ENCODE data around the gene PNLIP. TPM values are rescaled to one million over a fixed set of nuclear protein-coding genes. Genes with fewer than 3 reads are reported as not detected.

PNLIP gene
- total and polyA plus RNA-seq, 2 donors from 2014 or later = not detected

DNA sequence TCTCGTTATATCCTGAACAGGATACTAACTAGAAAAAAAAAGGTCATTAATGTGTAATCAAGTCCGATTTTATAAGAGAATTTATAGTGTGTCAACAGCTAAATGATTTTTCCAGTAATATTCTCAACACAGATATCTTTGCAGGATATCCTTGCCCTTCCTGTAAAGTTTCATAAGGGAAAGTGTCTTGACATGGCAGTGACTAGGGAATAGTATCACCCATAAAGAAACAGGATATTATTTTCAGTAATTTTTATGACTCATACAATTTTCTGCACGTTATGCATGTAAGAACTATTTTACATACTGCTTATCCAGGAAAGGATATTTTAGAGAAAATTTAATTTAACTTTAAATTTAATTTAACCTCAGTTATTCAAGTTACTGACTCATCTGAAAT, 19.5 kb upstream of the PNLIP start:
- TF ChIP-seq, protein P1, sequence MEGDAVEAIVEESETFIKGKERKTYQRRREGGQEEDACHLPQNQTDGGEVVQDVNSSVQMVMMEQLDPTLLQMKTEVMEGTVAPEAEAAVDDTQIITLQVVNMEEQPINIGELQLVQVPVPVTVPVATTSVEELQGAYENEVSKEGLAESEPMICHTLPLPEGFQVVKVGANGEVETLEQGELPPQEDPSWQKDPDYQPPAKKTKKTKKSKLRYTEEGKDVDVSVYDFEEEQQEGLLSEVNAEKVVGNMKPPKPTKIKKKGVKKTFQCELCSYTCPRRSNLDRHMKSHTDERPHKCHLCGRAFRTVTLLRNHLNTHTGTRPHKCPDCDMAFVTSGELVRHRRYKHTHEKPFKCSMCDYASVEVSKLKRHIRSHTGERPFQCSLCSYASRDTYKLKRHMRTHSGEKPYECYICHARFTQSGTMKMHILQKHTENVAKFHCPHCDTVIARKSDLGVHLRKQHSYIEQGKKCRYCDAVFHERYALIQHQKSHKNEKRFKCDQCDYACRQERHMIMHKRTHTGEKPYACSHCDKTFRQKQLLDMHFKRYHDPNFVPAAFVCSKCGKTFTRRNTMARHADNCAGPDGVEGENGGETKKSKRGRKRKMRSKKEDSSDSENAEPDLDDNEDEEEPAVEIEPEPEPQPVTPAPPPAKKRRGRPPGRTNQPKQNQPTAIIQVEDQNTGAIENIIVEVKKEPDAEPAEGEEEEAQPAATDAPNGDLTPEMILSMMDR (IDR thresholded peaks at IDR 0.05; ENCODE audit: borderline replicate concordance, extremely low read depth, insufficient read depth) = no peak
- H3K27me3 ChIP-seq (ENCODE audit: control insufficient read depth, insufficient read depth, low read length) = no peaks in the 10 kb centered on the region
- intact Hi-C loops (cut with DNase I) = no loop called here
- FAIRE-seq (no peak), DNase-seq (no peak)
- H3K4me3 ChIP-seq (ENCODE audit: low read length in 3 of 3) = no peak overlapping the region
- H3K9ac ChIP-seq (ENCODE audit: low read length in 3 of 3) = no peak overlapping the region
- no peaks in the 10 kb centered on the region for H3K9me3 ChIP-seq (ENCODE audit: control insufficient read depth in 2 of 3, insufficient read depth in 1 of 3, low read length in 3 of 3)
- no peaks in the 10 kb centered on the region for H3K4me1 ChIP-seq (ENCODE audit: control insufficient read depth in 2 of 3, insufficient read depth in 2 of 3, low read depth in 1 of 3, low read length in 3 of 3)
- no peak overlapping the region for H3K27ac ChIP-seq (ENCODE audit: low read depth in 2 of 2, low read length in 2 of 2)
- no peaks in the 10 kb centered on the region for H3K36me3 ChIP-seq (ENCODE audit: control insufficient read depth in 2 of 3, insufficient read depth in 3 of 3, low read length in 3 of 3)

DNA sequence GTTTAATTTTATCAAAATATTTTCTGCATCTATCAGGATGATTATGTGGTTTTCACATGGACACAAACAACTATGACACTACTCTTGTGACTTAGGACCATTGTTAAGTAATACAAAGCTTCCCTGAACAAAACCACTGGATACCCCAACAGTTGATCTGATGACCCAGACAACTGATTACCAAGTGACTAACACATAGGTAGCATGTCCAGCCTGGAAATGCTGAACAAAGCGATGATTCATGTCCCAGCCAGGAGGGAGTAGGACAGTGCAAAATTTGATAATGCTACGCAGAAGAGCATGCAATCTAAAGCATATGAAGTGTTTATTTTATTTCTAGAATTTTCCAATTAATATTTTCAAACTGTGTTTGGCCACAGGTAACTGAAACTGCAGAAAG, 8.9 kb upstream of the PNLIP start:
- TF ChIP-seq, protein P1 (IDR thresholded peaks at IDR 0.05; ENCODE audit: borderline replicate concordance, extremely low read depth, insufficient read depth) = no peak
- FAIRE-seq (no peak), DNase-seq (no peak)
- no peaks in the 10 kb centered on the region for H3K27me3 ChIP-seq (ENCODE audit: control insufficient read depth, insufficient read depth, low read length)
- H3K4me1 ChIP-seq (ENCODE audit: control insufficient read depth in 2 of 3, insufficient read depth in 2 of 3, low read depth in 1 of 3, low read length in 3 of 3) = no peaks in the 10 kb centered on the region
- no peaks in the 10 kb centered on the region for H3K36me3 ChIP-seq (ENCODE audit: control insufficient read depth in 2 of 3, insufficient read depth in 3 of 3, low read length in 3 of 3)
- no peak overlapping the region for H3K27ac ChIP-seq (ENCODE audit: low read depth in 2 of 2, low read length in 2 of 2)
- no peaks in the 10 kb centered on the region for H3K9me3 ChIP-seq (ENCODE audit: control insufficient read depth in 2 of 3, insufficient read depth in 1 of 3, low read length in 3 of 3)
- H3K4me3 ChIP-seq (ENCODE audit: low read length in 3 of 3) = no peak overlapping the region
- intact Hi-C loops (cut with DNase I) = no loop called here
- H3K9ac ChIP-seq (ENCODE audit: low read length in 3 of 3) = no peak overlapping the region

GRCh38 chr10:116538456-116538855, 7.3 kb upstream of the PNLIP start:
- peak in 1 of 5 donors; percentile 2 for DNase-seq
- intact Hi-C loops (cut with DNase I) = no loop called here
- Histone ChIP-seq H3K36me3 (ENCODE audit: control insufficient read depth in 2 of 3, insufficient read depth in 3 of 3, low read length in 3 of 3) (no peaks in the 10 kb centered on the region), H3K4me1 (ENCODE audit: control insufficient read depth in 2 of 3, insufficient read depth in 2 of 3, low read depth in 1 of 3, low read length in 3 of 3) (no peaks in the 10 kb centered on the region), H3K27me3 (ENCODE audit: control insufficient read depth, insufficient read depth, low read length) (no peaks in the 10 kb centered on the region), H3K9me3 (ENCODE audit: control insufficient read depth in 2 of 3, insufficient read depth in 1 of 3, low read length in 3 of 3) (no peaks in the 10 kb centered on the region), H3K4me3 (ENCODE audit: low read length in 3 of 3) (no peak overlapping the region), H3K27ac (ENCODE audit: low read depth in 2 of 2, low read length in 2 of 2) (no peak overlapping the region), H3K9ac (ENCODE audit: low read length in 3 of 3) (no peak overlapping the region)
- TF ChIP-seq, protein P1 (IDR thresholded peaks at IDR 0.05; ENCODE audit: borderline replicate concordance, extremely low read depth, insufficient read depth) = no peak
- FAIRE-seq = no peak

- H3K4me1 ChIP-seq (ENCODE audit: control insufficient read depth in 2 of 3, insufficient read depth in 2 of 3, low read depth in 1 of 3, low read length in 3 of 3) = no peaks in the 10 kb centered on the region
- H3K36me3 ChIP-seq (ENCODE audit: control insufficient read depth in 2 of 3, insufficient read depth in 3 of 3, low read length in 3 of 3) = no peaks in the 10 kb centered on the region
- no peak overlapping the region for H3K9ac ChIP-seq (ENCODE audit: low read length in 3 of 3)
- H3K4me3 ChIP-seq (ENCODE audit: low read length in 3 of 3) = no peak overlapping the region
- TF ChIP-seq, protein P1 (IDR thresholded peaks at IDR 0.05; ENCODE audit: borderline replicate concordance, extremely low read depth, insufficient read depth) = no peak
- intact Hi-C loops (cut with DNase I) = no loop called here
- DNase-seq (no peak), FAIRE-seq (no peak)
- no peak overlapping the region for H3K27ac ChIP-seq (ENCODE audit: low read depth in 2 of 2, low read length in 2 of 2)
- H3K27me3 ChIP-seq (ENCODE audit: control insufficient read depth, insufficient read depth, low read length) = no peaks in the 10 kb centered on the region
- H3K9me3 ChIP-seq (ENCODE audit: control insufficient read depth in 2 of 3, insufficient read depth in 1 of 3, low read length in 3 of 3) = no peaks in the 10 kb centered on the region
These were observed 6.7 kb upstream of the PNLIP start for GRCh38 chr10:116538992-116539391.
